Measurements from ENCODE around the gene CFAP299. TPM values are rescaled to one million over a fixed set of nuclear protein-coding genes. Genes with fewer than 3 reads are reported as not detected.

Gene CFAP299
- total and polyA plus RNA-seq, 2 of the 8 experiments (the other 6 are each of a cell fraction or from before 2014, with no cell fraction given): not detected

DNA sequence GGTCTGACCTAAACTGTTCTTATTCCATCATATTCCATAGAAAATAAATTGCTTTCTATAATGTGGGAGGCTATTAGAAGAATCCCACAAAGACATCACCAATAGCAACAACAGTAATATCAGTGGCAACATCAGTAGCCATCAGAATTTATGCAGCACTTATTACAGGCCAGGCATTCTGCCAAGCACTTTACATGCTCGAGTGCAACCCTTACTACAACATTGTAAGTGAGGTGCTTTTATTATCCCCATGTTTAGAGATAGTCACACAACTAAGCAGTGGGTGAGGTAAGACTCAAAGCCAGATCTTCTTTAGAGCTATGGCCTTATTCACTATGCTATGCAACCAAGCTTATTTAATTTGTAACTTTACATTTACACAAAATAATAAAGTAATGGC is 377.9 kb downstream of the CFAP299 start (continued):
- TF ChIP-seq CTBP2 (IDR thresholded peaks at IDR 0.05; ENCODE audit: borderline replicate concordance, insufficient read depth, insufficient read length, low read length) (no peak), POLR2A (IDR thresholded peaks at IDR 0.05; ENCODE audit: control extremely low read depth in 1 of 2, low read depth in 2 of 2, low read length in 2 of 2) (no peak), EGR1 (IDR thresholded peaks at IDR 0.05; ENCODE audit: borderline replicate concordance, low read depth, low read length) (no peak), BCL11A (IDR thresholded peaks at IDR 0.05; ENCODE audit: low read depth in 2 of 2, low read length in 2 of 2) (no peak)
- TF ChIP-seq, protein P1, sequence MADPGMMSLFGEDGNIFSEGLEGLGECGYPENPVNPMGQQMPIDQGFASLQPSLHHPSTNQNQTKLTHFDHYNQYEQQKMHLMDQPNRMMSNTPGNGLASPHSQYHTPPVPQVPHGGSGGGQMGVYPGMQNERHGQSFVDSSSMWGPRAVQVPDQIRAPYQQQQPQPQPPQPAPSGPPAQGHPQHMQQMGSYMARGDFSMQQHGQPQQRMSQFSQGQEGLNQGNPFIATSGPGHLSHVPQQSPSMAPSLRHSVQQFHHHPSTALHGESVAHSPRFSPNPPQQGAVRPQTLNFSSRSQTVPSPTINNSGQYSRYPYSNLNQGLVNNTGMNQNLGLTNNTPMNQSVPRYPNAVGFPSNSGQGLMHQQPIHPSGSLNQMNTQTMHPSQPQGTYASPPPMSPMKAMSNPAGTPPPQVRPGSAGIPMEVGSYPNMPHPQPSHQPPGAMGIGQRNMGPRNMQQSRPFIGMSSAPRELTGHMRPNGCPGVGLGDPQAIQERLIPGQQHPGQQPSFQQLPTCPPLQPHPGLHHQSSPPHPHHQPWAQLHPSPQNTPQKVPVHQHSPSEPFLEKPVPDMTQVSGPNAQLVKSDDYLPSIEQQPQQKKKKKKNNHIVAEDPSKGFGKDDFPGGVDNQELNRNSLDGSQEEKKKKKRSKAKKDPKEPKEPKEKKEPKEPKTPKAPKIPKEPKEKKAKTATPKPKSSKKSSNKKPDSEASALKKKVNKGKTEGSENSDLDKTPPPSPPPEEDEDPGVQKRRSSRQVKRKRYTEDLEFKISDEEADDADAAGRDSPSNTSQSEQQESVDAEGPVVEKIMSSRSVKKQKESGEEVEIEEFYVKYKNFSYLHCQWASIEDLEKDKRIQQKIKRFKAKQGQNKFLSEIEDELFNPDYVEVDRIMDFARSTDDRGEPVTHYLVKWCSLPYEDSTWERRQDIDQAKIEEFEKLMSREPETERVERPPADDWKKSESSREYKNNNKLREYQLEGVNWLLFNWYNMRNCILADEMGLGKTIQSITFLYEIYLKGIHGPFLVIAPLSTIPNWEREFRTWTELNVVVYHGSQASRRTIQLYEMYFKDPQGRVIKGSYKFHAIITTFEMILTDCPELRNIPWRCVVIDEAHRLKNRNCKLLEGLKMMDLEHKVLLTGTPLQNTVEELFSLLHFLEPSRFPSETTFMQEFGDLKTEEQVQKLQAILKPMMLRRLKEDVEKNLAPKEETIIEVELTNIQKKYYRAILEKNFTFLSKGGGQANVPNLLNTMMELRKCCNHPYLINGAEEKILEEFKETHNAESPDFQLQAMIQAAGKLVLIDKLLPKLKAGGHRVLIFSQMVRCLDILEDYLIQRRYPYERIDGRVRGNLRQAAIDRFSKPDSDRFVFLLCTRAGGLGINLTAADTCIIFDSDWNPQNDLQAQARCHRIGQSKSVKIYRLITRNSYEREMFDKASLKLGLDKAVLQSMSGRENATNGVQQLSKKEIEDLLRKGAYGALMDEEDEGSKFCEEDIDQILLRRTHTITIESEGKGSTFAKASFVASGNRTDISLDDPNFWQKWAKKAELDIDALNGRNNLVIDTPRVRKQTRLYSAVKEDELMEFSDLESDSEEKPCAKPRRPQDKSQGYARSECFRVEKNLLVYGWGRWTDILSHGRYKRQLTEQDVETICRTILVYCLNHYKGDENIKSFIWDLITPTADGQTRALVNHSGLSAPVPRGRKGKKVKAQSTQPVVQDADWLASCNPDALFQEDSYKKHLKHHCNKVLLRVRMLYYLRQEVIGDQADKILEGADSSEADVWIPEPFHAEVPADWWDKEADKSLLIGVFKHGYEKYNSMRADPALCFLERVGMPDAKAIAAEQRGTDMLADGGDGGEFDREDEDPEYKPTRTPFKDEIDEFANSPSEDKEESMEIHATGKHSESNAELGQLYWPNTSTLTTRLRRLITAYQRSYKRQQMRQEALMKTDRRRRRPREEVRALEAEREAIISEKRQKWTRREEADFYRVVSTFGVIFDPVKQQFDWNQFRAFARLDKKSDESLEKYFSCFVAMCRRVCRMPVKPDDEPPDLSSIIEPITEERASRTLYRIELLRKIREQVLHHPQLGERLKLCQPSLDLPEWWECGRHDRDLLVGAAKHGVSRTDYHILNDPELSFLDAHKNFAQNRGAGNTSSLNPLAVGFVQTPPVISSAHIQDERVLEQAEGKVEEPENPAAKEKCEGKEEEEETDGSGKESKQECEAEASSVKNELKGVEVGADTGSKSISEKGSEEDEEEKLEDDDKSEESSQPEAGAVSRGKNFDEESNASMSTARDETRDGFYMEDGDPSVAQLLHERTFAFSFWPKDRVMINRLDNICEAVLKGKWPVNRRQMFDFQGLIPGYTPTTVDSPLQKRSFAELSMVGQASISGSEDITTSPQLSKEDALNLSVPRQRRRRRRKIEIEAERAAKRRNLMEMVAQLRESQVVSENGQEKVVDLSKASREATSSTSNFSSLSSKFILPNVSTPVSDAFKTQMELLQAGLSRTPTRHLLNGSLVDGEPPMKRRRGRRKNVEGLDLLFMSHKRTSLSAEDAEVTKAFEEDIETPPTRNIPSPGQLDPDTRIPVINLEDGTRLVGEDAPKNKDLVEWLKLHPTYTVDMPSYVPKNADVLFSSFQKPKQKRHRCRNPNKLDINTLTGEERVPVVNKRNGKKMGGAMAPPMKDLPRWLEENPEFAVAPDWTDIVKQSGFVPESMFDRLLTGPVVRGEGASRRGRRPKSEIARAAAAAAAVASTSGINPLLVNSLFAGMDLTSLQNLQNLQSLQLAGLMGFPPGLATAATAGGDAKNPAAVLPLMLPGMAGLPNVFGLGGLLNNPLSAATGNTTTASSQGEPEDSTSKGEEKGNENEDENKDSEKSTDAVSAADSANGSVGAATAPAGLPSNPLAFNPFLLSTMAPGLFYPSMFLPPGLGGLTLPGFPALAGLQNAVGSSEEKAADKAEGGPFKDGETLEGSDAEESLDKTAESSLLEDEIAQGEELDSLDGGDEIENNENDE (IDR thresholded peaks at IDR 0.05; ENCODE audit: insufficient replicate concordance, low read length): no peak
